ENCODE measurements around the gene SLC16A13. TPM values are rescaled to one million over a fixed set of nuclear protein-coding genes. Genes with fewer than 3 reads are reported as not detected.

SLC16A13 gene
- total and polyA plus RNA-seq, 2 of the 8 experiments (the other 6 are each of a cell fraction or from before 2014, with no cell fraction given) = 5.4 to 5.8 TPM

GRCh38 chr17:7078711-7079110 is 42.9 kb downstream of the SLC16A13 start:
- Histone ChIP-seq H4K20me1 (replicated peaks in 1 of 2; ENCODE audit: control insufficient read depth in 1 of 2, insufficient read depth in 2 of 2, low read length in 2 of 2) (no peaks in the 10 kb centered on the region), H2BK15ac (ENCODE audit: low read length) (no peak overlapping the region), H3K18ac (ENCODE audit: extremely low read depth, low read length) (no peak overlapping the region), H3K23me2 (ENCODE audit: low read depth, low read length) (no peaks in the 10 kb centered on the region), H4K8ac (ENCODE audit: extremely low read depth, insufficient read depth, low read length) (no peak overlapping the region), H3K27ac (ENCODE audit: low read depth, low read length) (no peak overlapping the region), H3K14ac (ENCODE audit: insufficient read length) (no peak overlapping the region), H3K4me2 (ENCODE audit: insufficient read depth in 1 of 2, low read depth in 2 of 2, low read length in 2 of 2) (no peak overlapping the region), H2BK20ac (ENCODE audit: low read length) (no peak overlapping the region), H3K79me2 (ENCODE audit: control insufficient read depth in 1 of 2, insufficient read depth in 2 of 2, low read length in 2 of 2) (no peaks in the 10 kb centered on the region), H3K56ac (replicated peaks; ENCODE audit: insufficient read length, low read depth, low read length) (no peak overlapping the region), H3K23ac (ENCODE audit: insufficient read length) (no peak overlapping the region), H3K4ac (replicated peaks; ENCODE audit: insufficient read length, low read depth, low read length) (no peak overlapping the region), H3K9me3 (ENCODE audit: insufficient read depth in 2 of 2, low read depth in 1 of 2, low read length in 1 of 2) (no peaks in the 10 kb centered on the region), H3K4me3 (ENCODE audit: extremely low read depth in 1 of 4, insufficient read depth in 2 of 4, low read depth in 3 of 4, low read length in 4 of 4) (no peak overlapping the region), H2BK5ac (ENCODE audit: low read depth, low read length) (no peak overlapping the region), H2BK120ac (replicated peaks; ENCODE audit: low read depth, low read length) (no peak overlapping the region), H3K79me1 (ENCODE audit: low read depth, low read length) (no peaks in the 10 kb centered on the region), H3K9ac (replicated peaks in 1 of 4; ENCODE audit: extremely low read depth in 1 of 4, low read depth in 3 of 4, low read length in 3 of 4) (no peak overlapping the region), H2AK5ac (ENCODE audit: low read depth, low read length) (no peak overlapping the region), H4K5ac (ENCODE audit: insufficient read length, low read depth, low read length) (no peak overlapping the region), H3K4me1 (replicated peaks in 1 of 4; ENCODE audit: control insufficient read depth in 3 of 4, insufficient read depth in 4 of 4, low read length in 3 of 4) (no peaks in the 10 kb centered on the region), H2BK12ac (ENCODE audit: low read depth, low read length) (no peak overlapping the region), H4K91ac (replicated peaks; ENCODE audit: insufficient read length, low read length) (no peak overlapping the region), H2AFZ (ENCODE audit: low read length) (no peak overlapping the region), H3K36me3 (ENCODE audit: control insufficient read depth in 2 of 4, insufficient read depth in 4 of 4, low read length in 3 of 4) (no peaks in the 10 kb centered on the region), H3K27me3 (replicated peaks in 1 of 4; ENCODE audit: control insufficient read depth in 3 of 4, extremely low read depth in 1 of 4, insufficient read depth in 3 of 4, low read length in 3 of 4) (no peaks in the 10 kb centered on the region)
- POLR2A ChIA-PET (ENCODE audit: partially characterized antibody) = no interaction called here
- 96% methylated on average over 10 of the region's 10 CpGs; no CpG with 5 or more reads in 1 of the 2 experiments for WGBS, 2 experiments (ENCODE audit: extremely low coverage in 1 of 2, insufficient coverage in 1 of 2, insufficient read length in 1 of 2, insufficient replicate concordance in 2 of 2, low coverage in 1 of 2, low lambda C conversion rate in 2 of 2, missing lambda C conversion rate in 1 of 2)
- DNase-seq (ENCODE audit: low read depth in 1 of 2, low spot score in 2 of 2) (no peak), FAIRE-seq (no peak)
- CTCF ChIA-PET (ENCODE audit: partially characterized antibody) = interaction anchor here (1.1 to 1.3 kb wide), 3 partner anchors 20 to 58 kb away, joined by 3 to 4 read pairs (median 4); no protein-coding TSS in a partner anchor
- TF ChIP-seq TBP (IDR thresholded peaks at IDR 0.05; ENCODE audit: low read depth, low read length) (no peak), RNF2 (IDR thresholded peaks at IDR 0.05; ENCODE audit: borderline replicate concordance, low read depth, low read length, missing control alignments, poor library complexity, severe bottlenecking) (no peak)

Data from H1 (cell line).